T-cell (primary cell): ENCODE results near the gene ALLC. TPM values are rescaled to one million over a fixed set of nuclear protein-coding genes. Genes with fewer than 3 reads are reported as not detected.

Experiments used
- ATAC-seq, 4 experiments: fragments of 200-7000 bp in 3 of 4; fragments of 150-1000 bp in 1 of 4; cut with Tn5 transposase; replicated peaks in 1 of 4; 1 replicate in 3 of 4; 2 replicates in 1 of 4; pipeline ENCODE4 v1.10.0; 2021; ENCODE audit warnings: moderate library complexity in 3 of 4, mild to moderate bottlenecking in 2 of 4, moderate number of reproducible peaks in 1 of 4
- CTCF ChIA-PET, 2 donors: fragments of 300-600 bp; sonication (Branson Sonifier 250); formaldehyde crosslinking; loops; one replicate each; lab custom pipeline; 2022; ENCODE audit warnings: antibody characterized with exemption in 2 of 2; lab: Charles Lee
- POLR2A ChIA-PET, 2 donors: fragments of 300-600 bp; sonication (Branson Sonifier 250); formaldehyde crosslinking; loops; one replicate each; lab custom pipeline; 2022; ENCODE audit warnings: antibody characterized with exemption in 2 of 2; lab: Charles Lee
- DNase-seq, 35 experiments: peaks; one replicate each; pipeline versions ENCODE4 v3.0.0 to v3.0.0-alpha.2; 2013 to 2023
- H3K27ac ChIP-seq: one replicate; pipeline ENCODE4 v1.5.1; 2013; ENCODE audit warnings: low read length
- H3K27me3 ChIP-seq, 2 experiments: replicated peaks in 1 of 2; 1 replicate in 1 of 2; 2 replicates in 1 of 2; pipeline versions ENCODE4 v1.6.1 to v1.7.0; 2013; ENCODE audit warnings: low read length in 1 of 2, mixed read lengths in 1 of 2; ENCODE audit not compliant: control insufficient read depth in 2 of 2, insufficient read depth in 2 of 2; ENCODE audit errors: extremely low read depth in 1 of 2
- H3K36me3 ChIP-seq, 2 donors: 1 replicate in 1 of 2; 2 replicates in 1 of 2; pipeline versions ENCODE4 v1.6.1 to v1.7.0; 2013; ENCODE audit warnings: low read length in 1 of 2; ENCODE audit not compliant: control insufficient read depth in 2 of 2, insufficient read depth in 1 of 2; ENCODE audit errors: extremely low read depth in 1 of 2
- H3K4me1 ChIP-seq, 2 experiments: 1 replicate in 1 of 2; 2 replicates in 1 of 2; pipeline versions ENCODE4 v1.6.1 to v1.7.0; 2013; ENCODE audit warnings: low read length in 2 of 2, mixed read lengths in 1 of 2; ENCODE audit not compliant: insufficient read depth in 2 of 2, control insufficient read depth in 1 of 2; ENCODE audit errors: extremely low read depth in 1 of 2
- H3K4me3 ChIP-seq, 2 donors: 1 replicate in 1 of 2; 2 replicates in 1 of 2; pipeline versions ENCODE4 v1.5.1 to v1.7.0; 2013; ENCODE audit warnings: mild to moderate bottlenecking in 2 of 2, low read length in 1 of 2, moderate library complexity in 1 of 2; ENCODE audit not compliant: control insufficient read depth in 1 of 2; ENCODE audit errors: extremely low read depth in 1 of 2
- H3K9me3 ChIP-seq: 2 replicates; pipeline ENCODE4 v1.7.0; 2013
- H3K27ac Mint-ChIP-seq, 2 donors: one replicate each; pipeline ENCODE4 v1.8.0; 2020 to 2021; ENCODE audit warnings: mild to moderate bottlenecking in 2 of 2, mixed read lengths in 2 of 2
- H3K27me3 Mint-ChIP-seq, 2 donors: one replicate each; pipeline ENCODE4 v1.8.0; 2021 to 2022; ENCODE audit warnings: mixed read lengths in 2 of 2
- H3K36me3 Mint-ChIP-seq: one replicate; pipeline ENCODE4 v1.8.0; 2021; ENCODE audit warnings: mixed read lengths
- H3K4me1 Mint-ChIP-seq, 3 donors: one replicate each; pipeline ENCODE4 v1.8.0; 2020 to 2022; ENCODE audit warnings: mixed read lengths in 3 of 3, mild to moderate bottlenecking in 1 of 3
- H3K4me3 Mint-ChIP-seq, 3 donors: one replicate each; pipeline ENCODE4 v1.8.0; 2020 to 2022; ENCODE audit warnings: mild to moderate bottlenecking in 3 of 3, mixed read lengths in 3 of 3, moderate library complexity in 3 of 3
- H3K9me3 Mint-ChIP-seq, 3 donors: one replicate each; pipeline ENCODE4 v1.8.0; 2020 to 2022; ENCODE audit warnings: mixed read lengths in 3 of 3
- WGBS: methylation state at CpG from one replicate; pipeline ENCODE4 v1.1.5; 2013; ENCODE audit warnings: missing lambda C conversion rate; ENCODE audit not compliant: insufficient coverage; 5-methylcytosine and 5-hydroxymethylcytosine counted together
- total RNA-seq, 35 experiments: library from RNA in 6 of 35; stranded (reverse) in 6 of 35; fragments of 120-200 nt in 1 of 35; gene quantifications; one replicate each; pipeline versions ENCODE4 v1.2.1 to v1.2.4 and lab custom pipeline; 2013 to 2026

Gene ALLC
- total RNA-seq, 5 donors from 2014 or later (not counting 1 experiment from before 2014, with no cell fraction given) = not detected

- Mint-ChIP-seq H3K36me3 (peaks cover 3% of the 10 kb centered on the region), H3K27me3 (no peaks in the 10 kb centered on the region), H3K9me3 (no peaks in the 10 kb centered on the region), H3K4me3 (no peak overlapping the region), H3K27ac (no peak overlapping the region), H3K4me1 (no peaks in the 10 kb centered on the region)
- H3K9me3 ChIP-seq = no peaks in the 10 kb centered on the region
- ATAC-seq (no peak), DNase-seq (no peak)
- ChIA-PET POLR2A (no interaction called here), CTCF (no interaction called here)
- no peaks in the 10 kb centered on the region for H3K36me3 ChIP-seq
- H3K4me3 ChIP-seq = no peak overlapping the region
- no peaks in the 10 kb centered on the region for H3K4me1 ChIP-seq
- 83% methylated on average over 2 of the region's 8 CpGs for WGBS
- H3K27ac ChIP-seq = no peak overlapping the region
- peaks cover 0 to 17% of the 10 kb centered on the region in 2 experiments for H3K27me3 ChIP-seq
Observed at GRCh38 chr2:3638456-3638810, 19.6 kb upstream of the ALLC start.

- Histone ChIP-seq H3K4me1 (no peaks in the 10 kb centered on the region), H3K9me3 (no peaks in the 10 kb centered on the region), H3K27ac (no peak overlapping the region), H3K36me3 (no peaks in the 10 kb centered on the region), H3K27me3 (peaks cover 0 to 17% of the 10 kb centered on the region in 2 experiments), H3K4me3 (no peak overlapping the region)
- DNase-seq (no peak), ATAC-seq (no peak)
- peaks cover 3% of the 10 kb centered on the region for H3K36me3 Mint-ChIP-seq
- no peaks in the 10 kb centered on the region for H3K9me3 Mint-ChIP-seq
- H3K4me3 Mint-ChIP-seq = no peak overlapping the region
- H3K27ac Mint-ChIP-seq = no peak overlapping the region
- H3K4me1 Mint-ChIP-seq = no peaks in the 10 kb centered on the region
- WGBS = 92% methylated on average over 6 of the region's 10 CpGs
- POLR2A ChIA-PET = no interaction called here
- CTCF ChIA-PET = no interaction called here
- H3K27me3 Mint-ChIP-seq = no peaks in the 10 kb centered on the region
Observed at GRCh38 chr2:3639015-3639630, 18.9 kb upstream of the ALLC start.

GRCh38 chr2:3639653-3640052 lies 18.3 kb upstream of the ALLC start:
- no peak for ATAC-seq

GRCh38 chr2:3641181-3641580 lies 16.8 kb upstream of the ALLC start:
- Histone ChIP-seq H3K27me3 (peaks cover 0 to 12% of the 10 kb centered on the region in 2 experiments), H3K4me1 (no peaks in the 10 kb centered on the region), H3K9me3 (no peaks in the 10 kb centered on the region), H3K27ac (no peak overlapping the region), H3K36me3 (no peaks in the 10 kb centered on the region), H3K4me3 (no peak overlapping the region)
- no peak overlapping the region for H3K27ac Mint-ChIP-seq
- ChIA-PET CTCF (no interaction called here), POLR2A (no interaction called here)
- H3K4me3 Mint-ChIP-seq = no peak overlapping the region
- no peaks in the 10 kb centered on the region for H3K9me3 Mint-ChIP-seq
- H3K36me3 Mint-ChIP-seq = peaks cover 3% of the 10 kb centered on the region
- H3K4me1 Mint-ChIP-seq = no peaks in the 10 kb centered on the region
- H3K27me3 Mint-ChIP-seq = no peaks in the 10 kb centered on the region
- WGBS = 96% methylated on average over 7 of the region's 13 CpGs
- DNase-seq (no peak), ATAC-seq (no peak)

More at GRCh38 chr2:3639653-3640052, 18.3 kb upstream of the ALLC start:
- no peaks in the 10 kb centered on the region for H3K9me3 ChIP-seq
- H3K27ac Mint-ChIP-seq = no peak overlapping the region
- DNase-seq = no peak
- H3K27ac ChIP-seq = no peak overlapping the region
- no peaks in the 10 kb centered on the region for H3K4me1 Mint-ChIP-seq
- peaks cover 3% of the 10 kb centered on the region for H3K36me3 Mint-ChIP-seq
- H3K4me1 ChIP-seq = no peaks in the 10 kb centered on the region
- no peak overlapping the region for H3K4me3 Mint-ChIP-seq
- WGBS = 83% methylated on average over 8 of the region's 8 CpGs
- H3K27me3 ChIP-seq = peaks cover 0 to 17% of the 10 kb centered on the region in 2 experiments
- ChIA-PET CTCF (no interaction called here), POLR2A (no interaction called here)
- no peaks in the 10 kb centered on the region for H3K9me3 Mint-ChIP-seq
- no peak overlapping the region for H3K4me3 ChIP-seq
- H3K36me3 ChIP-seq = no peaks in the 10 kb centered on the region
- H3K27me3 Mint-ChIP-seq = no peaks in the 10 kb centered on the region

- no peaks in the 10 kb centered on the region for H3K9me3 Mint-ChIP-seq
- WGBS = 85% methylated on average over 26 of the region's 26 CpGs
- CTCF ChIA-PET = no interaction called here
- Histone ChIP-seq H3K27me3 (peaks cover 0 to 10% of the 10 kb centered on the region in 2 experiments), H3K36me3 (no peaks in the 10 kb centered on the region), H3K4me1 (no peaks in the 10 kb centered on the region), H3K27ac (no peak overlapping the region), H3K4me3 (no peak overlapping the region), H3K9me3 (no peaks in the 10 kb centered on the region)
- no peak overlapping the region for H3K27ac Mint-ChIP-seq
- no peaks in the 10 kb centered on the region for H3K4me1 Mint-ChIP-seq
- no peaks in the 10 kb centered on the region for H3K27me3 Mint-ChIP-seq
- POLR2A ChIA-PET = interaction anchor here in 1 of 2 donors (0.5 kb wide), 1 partner anchor 57 kb away, joined by 4 read pairs; no protein-coding TSS in a partner anchor
- peaks cover 3% of the 10 kb centered on the region for H3K36me3 Mint-ChIP-seq
- no peak for DNase-seq
- H3K4me3 Mint-ChIP-seq = no peak overlapping the region
- no peak for ATAC-seq
Observed at GRCh38 chr2:3641841-3642421, 16.1 kb upstream of the ALLC start.

GRCh38 chr2:3642521-3643215 lies 15.3 kb upstream of the ALLC start:
- Mint-ChIP-seq H3K9me3 (no peaks in the 10 kb centered on the region), H3K4me1 (no peaks in the 10 kb centered on the region), H3K4me3 (no peak overlapping the region), H3K27ac (no peak overlapping the region), H3K36me3 (peaks cover 3% of the 10 kb centered on the region), H3K27me3 (no peaks in the 10 kb centered on the region)
- no peaks in the 10 kb centered on the region for H3K9me3 ChIP-seq
- no peaks in the 10 kb centered on the region for H3K36me3 ChIP-seq
- CTCF ChIA-PET = no interaction called here
- DNase-seq (no peak), ATAC-seq (no peak)
- POLR2A ChIA-PET = interaction anchor here in 1 of 2 donors (0.5 kb wide), 1 partner anchor 58 kb away, joined by 4 read pairs; no protein-coding TSS in a partner anchor
- peaks cover 0 to 4% of the 10 kb centered on the region in 2 experiments for H3K27me3 ChIP-seq
- 80% methylated on average over 18 of the region's 18 CpGs for WGBS
- H3K27ac ChIP-seq = no peak overlapping the region
- H3K4me3 ChIP-seq = no peak overlapping the region
- no peaks in the 10 kb centered on the region for H3K4me1 ChIP-seq
